GM12864 (cell line): Measurements from ENCODE around the gene DOK1.

ENCODE experiments used
- DNase-seq: peaks from one replicate; pipeline ENCODE4 v3.0.0-alpha.2; 2011; ENCODE audit warnings: low read depth
- H3K4me3 ChIP-seq: 2 replicates; pipeline ENCODE4 v1.5.1; 2011; ENCODE audit warnings: mild to moderate bottlenecking, low read depth, low read length, control low read depth
- TF ChIP-seq, protein P1 (sequence below): IDR thresholded peaks from 2 replicates; pipeline ENCODE4 v1.5.1; 2011; ENCODE audit warnings: low read depth, mild to moderate bottlenecking, moderate library complexity, low read length, control low read depth, inconsistent platforms; ENCODE audit errors: missing control alignments

The DOK1 gene

DNA sequence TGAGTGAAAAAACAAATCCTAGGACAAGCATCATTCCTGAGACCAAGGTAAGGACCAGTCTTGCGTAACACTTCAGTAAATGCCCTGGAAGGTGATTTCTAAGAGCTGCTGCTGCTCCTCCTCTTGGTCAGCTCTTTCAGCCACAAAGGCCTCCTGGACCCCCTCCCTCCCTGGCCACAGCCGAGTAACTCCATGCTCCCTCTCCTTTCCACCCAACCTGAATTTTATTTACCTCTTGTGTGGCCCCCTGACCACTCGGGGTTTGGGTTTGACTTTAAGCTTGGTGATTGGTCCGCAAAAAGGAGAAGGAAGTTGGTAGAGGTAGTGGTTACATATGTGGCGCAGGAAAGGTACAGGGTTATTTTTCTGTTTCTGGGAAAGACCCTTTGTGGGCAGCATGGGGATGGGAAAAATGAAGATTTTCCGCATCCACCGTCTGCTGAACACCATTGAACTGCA lies 15.6 kb upstream of the DOK1 start:
- no peak overlapping the region; the same call in 1 of the 2 replicates for H3K4me3 ChIP-seq
- no peak for DNase-seq
- TF ChIP-seq, protein P1, sequence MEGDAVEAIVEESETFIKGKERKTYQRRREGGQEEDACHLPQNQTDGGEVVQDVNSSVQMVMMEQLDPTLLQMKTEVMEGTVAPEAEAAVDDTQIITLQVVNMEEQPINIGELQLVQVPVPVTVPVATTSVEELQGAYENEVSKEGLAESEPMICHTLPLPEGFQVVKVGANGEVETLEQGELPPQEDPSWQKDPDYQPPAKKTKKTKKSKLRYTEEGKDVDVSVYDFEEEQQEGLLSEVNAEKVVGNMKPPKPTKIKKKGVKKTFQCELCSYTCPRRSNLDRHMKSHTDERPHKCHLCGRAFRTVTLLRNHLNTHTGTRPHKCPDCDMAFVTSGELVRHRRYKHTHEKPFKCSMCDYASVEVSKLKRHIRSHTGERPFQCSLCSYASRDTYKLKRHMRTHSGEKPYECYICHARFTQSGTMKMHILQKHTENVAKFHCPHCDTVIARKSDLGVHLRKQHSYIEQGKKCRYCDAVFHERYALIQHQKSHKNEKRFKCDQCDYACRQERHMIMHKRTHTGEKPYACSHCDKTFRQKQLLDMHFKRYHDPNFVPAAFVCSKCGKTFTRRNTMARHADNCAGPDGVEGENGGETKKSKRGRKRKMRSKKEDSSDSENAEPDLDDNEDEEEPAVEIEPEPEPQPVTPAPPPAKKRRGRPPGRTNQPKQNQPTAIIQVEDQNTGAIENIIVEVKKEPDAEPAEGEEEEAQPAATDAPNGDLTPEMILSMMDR, result no peak

DNA sequence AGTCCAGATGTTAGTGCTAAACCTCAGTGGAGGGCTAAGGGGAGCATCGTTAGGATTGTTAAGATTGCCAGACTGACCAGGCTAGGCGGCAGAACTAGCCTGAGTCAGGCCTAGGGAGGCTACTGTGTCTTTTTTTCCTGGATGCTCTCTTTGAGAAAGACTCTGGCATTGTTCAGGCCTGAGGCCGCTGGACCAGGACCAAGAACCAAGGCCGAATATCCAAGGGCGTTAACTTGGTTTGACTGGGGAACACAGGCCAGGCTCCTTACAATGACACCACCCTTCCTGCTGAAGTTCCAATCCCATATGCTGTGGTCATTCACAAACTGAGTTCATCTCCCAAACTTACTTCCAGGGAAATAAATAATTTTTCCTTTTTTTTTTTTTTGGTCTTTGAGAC lies 14.2 kb upstream of the DOK1 start:
- H3K4me3 ChIP-seq, result no peak overlapping the region
- no peak for DNase-seq
- TF ChIP-seq, protein P1, result no peak

DNA sequence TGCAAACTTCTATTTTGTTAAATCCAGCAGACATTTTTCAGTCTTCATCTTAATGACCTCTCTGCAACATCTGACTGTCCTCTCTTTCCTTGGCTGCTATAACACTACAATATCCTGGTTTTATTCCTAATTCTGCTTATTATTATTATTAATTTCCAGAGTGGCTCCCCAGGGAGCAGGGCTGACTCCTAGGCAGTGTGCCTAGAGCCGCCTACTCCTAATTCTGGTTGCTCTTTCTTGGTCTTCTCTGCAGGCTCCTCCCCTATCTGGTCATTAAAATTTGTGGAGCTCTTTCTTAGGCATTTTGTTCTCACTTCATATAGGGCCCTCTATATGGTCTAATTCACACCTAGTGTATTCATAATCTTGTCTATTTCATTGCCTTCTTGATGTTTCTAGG lies 11.5 kb upstream of the DOK1 start:
- H3K4me3 ChIP-seq, result no peak overlapping the region
- DNase-seq, result no peak
- TF ChIP-seq, protein P1, result no peak

DNA sequence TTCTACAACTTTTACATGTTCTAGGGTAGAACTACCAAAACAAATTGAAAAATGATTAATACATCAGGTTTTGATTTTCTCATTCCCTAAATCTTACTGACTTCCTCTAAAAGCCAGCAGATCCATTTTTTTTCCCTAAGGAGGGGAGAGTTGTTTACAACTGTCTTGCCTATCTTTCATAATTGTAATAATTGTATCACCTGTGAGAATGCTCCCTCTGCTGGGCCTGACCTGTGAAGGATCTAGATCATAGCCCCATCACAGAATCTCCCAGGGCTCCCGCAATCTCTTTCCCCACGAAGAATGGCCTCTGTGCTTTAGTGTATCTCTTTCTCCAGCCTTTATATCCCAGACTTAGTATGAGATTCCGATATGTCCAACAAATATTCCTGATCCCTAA lies 9.9 kb upstream of the DOK1 start:
- no peak for DNase-seq
- TF ChIP-seq, protein P1, result peak; percentile 22
- H3K4me3 ChIP-seq, result no peak overlapping the region

DNA sequence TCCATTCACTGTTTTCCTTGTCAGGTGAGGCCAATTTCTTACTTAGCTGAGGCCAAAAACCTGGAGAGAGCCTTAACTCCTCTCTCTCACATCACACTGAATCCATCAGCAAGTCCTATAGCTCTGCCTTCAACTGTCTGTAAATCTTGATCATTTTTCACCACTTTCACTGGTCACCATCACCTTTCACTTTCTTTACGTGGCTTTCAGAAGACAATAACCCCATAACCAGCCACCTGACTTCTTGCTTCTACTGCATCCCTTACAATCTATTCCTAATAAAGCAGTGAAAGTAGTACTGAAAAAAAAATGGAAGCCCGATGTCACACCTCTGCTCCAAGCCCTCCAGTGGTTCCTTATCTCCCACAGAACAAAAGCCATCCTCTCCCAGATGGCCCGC lies 8.5 kb upstream of the DOK1 start:
- TF ChIP-seq, protein P1, result no peak
- no peak for DNase-seq
- H3K4me3 ChIP-seq, result no peak overlapping the region

DNA sequence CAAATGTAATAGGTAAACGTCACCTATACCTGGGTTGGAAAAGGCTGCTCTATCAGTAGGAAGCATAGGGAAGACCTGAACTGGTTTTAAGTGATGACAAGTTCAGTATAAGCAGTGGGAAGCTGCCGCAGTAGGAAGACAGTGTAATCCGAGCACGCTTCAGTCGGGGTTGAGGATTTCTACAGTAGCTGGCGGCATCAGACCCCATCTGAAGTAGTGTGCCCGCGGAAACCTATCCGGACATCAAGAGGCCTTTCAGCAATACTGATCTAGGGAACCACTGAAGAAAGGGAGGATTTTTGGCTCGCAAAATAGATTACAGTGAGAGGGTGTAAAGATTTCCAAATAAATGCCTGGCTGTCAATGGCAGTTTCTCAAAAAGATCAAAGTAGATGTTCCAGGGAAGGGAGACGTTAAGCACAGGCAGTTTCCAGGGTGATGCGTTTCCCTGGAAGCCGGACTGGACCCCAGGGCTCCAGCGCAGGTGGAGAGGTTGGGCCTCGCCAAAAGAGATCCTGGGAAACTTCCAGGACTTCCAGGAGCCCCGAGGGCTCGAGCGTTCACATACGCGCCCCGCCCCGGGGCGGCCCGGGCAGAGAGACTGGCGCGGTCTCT lies 6.1 kb upstream of the DOK1 start:
- TF ChIP-seq, protein P1, result no peak
- peak overlapping the region; percentile 80 for H3K4me3 ChIP-seq
- no peak for DNase-seq
